Neural progenitor cell (in vitro differentiated cells): Measurements from ENCODE around the gene ALK.

Experiments
- CTCF ChIP-seq: fragments of 200-600 bp; sonication (generic); IDR thresholded peaks from 2 replicates; pipeline ENCODE4 v1.5.1; 2017; ENCODE audit warnings: antibody characterized with exemption, mild to moderate bottlenecking
- EZH2 ChIP-seq: fragments of 200-600 bp; sonication (generic); IDR thresholded peaks from 2 replicates; pipeline ENCODE4 v1.6.1; 2017; ENCODE audit warnings: antibody characterized with exemption, mild to moderate bottlenecking, moderate library complexity
- EZH2phosphoT487 ChIP-seq: fragments of 200-600 bp; sonication (generic); IDR thresholded peaks from 2 replicates; pipeline ENCODE4 v1.6.1; 2017; ENCODE audit warnings: antibody characterized with exemption

GRCh38 chr2:29518646-29519337 lies 402.6 kb downstream of the ALK start:
- TF ChIP-seq CTCF (no peak), EZH2 (no peak), EZH2phosphoT487 (no peak)
